Trophoblast cell (in vitro differentiated cells and primary cell): Measurements from ENCODE around the gene NDUFB5.

ENCODE experiments used
- DNase-seq, 2 donors: peaks; one replicate each; pipeline ENCODE4 v3.0.0-alpha.2; 2016
- H2AFZ ChIP-seq: 2 replicates; pipeline ENCODE4 v1.6.1; 2013; ENCODE audit warnings: low read length, moderate library complexity, mild to moderate bottlenecking; ENCODE audit not compliant: insufficient read depth, poor library complexity
- H2AK5ac ChIP-seq: 2 replicates; pipeline ENCODE4 v1.6.1; 2013; ENCODE audit warnings: mild to moderate bottlenecking, low read length
- H2BK120ac ChIP-seq: 2 replicates; pipeline ENCODE4 v1.6.1; 2013; ENCODE audit warnings: low read length, mild to moderate bottlenecking, moderate library complexity; ENCODE audit not compliant: insufficient read depth, poor library complexity
- H2BK12ac ChIP-seq: 2 replicates; pipeline ENCODE4 v1.6.1; 2013; ENCODE audit warnings: mild to moderate bottlenecking, low read length, moderate library complexity
- H2BK5ac ChIP-seq: 2 replicates; pipeline ENCODE4 v1.6.1; 2013; ENCODE audit warnings: low read length, low read depth, moderate library complexity, mild to moderate bottlenecking; ENCODE audit not compliant: poor library complexity
- H3K14ac ChIP-seq: 2 replicates; pipeline ENCODE4 v1.6.1; 2013; ENCODE audit warnings: mild to moderate bottlenecking, low read length
- H3K18ac ChIP-seq: 2 replicates; pipeline ENCODE4 v1.6.1; 2013; ENCODE audit warnings: mild to moderate bottlenecking, low read length
- H3K23ac ChIP-seq: 2 replicates; pipeline ENCODE4 v1.6.1; 2013; ENCODE audit warnings: low read length
- H3K27ac ChIP-seq: 2 replicates; pipeline ENCODE4 v1.5.1; 2013; ENCODE audit warnings: low read depth, mild to moderate bottlenecking, inconsistent platforms, low read length, moderate library complexity
- H3K27me3 ChIP-seq: 2 replicates; pipeline ENCODE4 v1.6.1; 2013; ENCODE audit warnings: inconsistent platforms, mild to moderate bottlenecking, low read length, moderate library complexity; ENCODE audit not compliant: insufficient read depth
- H3K36me3 ChIP-seq, 2 experiments: 1 replicate in 1 of 2; 2 replicates in 1 of 2; pipeline ENCODE4 v1.6.1; 2013; ENCODE audit warnings: low read length in 2 of 2, mild to moderate bottlenecking in 2 of 2, moderate library complexity in 1 of 2; ENCODE audit not compliant: insufficient read depth in 2 of 2, control insufficient read depth in 1 of 2
- H3K4ac ChIP-seq: 2 replicates; pipeline ENCODE4 v1.6.1; 2013; ENCODE audit warnings: low read depth, mild to moderate bottlenecking, low read length, moderate library complexity
- H3K4me1 ChIP-seq, 2 experiments: 1 replicate in 1 of 2; 2 replicates in 1 of 2; pipeline ENCODE4 v1.6.1; 2013; ENCODE audit warnings: low read length in 2 of 2, mild to moderate bottlenecking in 2 of 2, moderate library complexity in 1 of 2; ENCODE audit not compliant: insufficient read depth in 2 of 2, control insufficient read depth in 1 of 2
- H3K4me2 ChIP-seq: 2 replicates; pipeline ENCODE4 v1.6.1; 2013; ENCODE audit warnings: inconsistent platforms, mild to moderate bottlenecking, low read length, moderate library complexity
- H3K4me3 ChIP-seq: 2 replicates; pipeline ENCODE4 v1.5.1; 2013; ENCODE audit warnings: mild to moderate bottlenecking, low read depth, low read length, inconsistent platforms
- H3K79me1 ChIP-seq: one replicate; pipeline ENCODE4 v1.6.1; 2013; ENCODE audit warnings: low read length
- H3K79me2 ChIP-seq: 2 replicates; pipeline ENCODE4 v1.6.1; 2013; ENCODE audit warnings: low read length, mild to moderate bottlenecking; ENCODE audit not compliant: control insufficient read depth, insufficient read depth, poor library complexity
- H3K9ac ChIP-seq: 2 replicates; pipeline ENCODE4 v1.6.1; 2013; ENCODE audit warnings: mild to moderate bottlenecking, low read length
- H3K9me3 ChIP-seq: 2 replicates; pipeline ENCODE4 v1.6.1; 2013; ENCODE audit warnings: low read depth, mild to moderate bottlenecking, control low read depth, inconsistent platforms, low read length; ENCODE audit not compliant: insufficient read depth
- H4K12ac ChIP-seq: 2 replicates; pipeline ENCODE4 v1.6.1; 2013; ENCODE audit warnings: low read depth, mild to moderate bottlenecking, low read length, moderate library complexity
- H4K8ac ChIP-seq: 2 replicates; pipeline ENCODE4 v1.6.1; 2013; ENCODE audit warnings: low read depth, mild to moderate bottlenecking, low read length, moderate library complexity
- H4K91ac ChIP-seq: one replicate; pipeline ENCODE4 v1.6.1; 2013; ENCODE audit warnings: low read depth, mild to moderate bottlenecking, low read length, moderate library complexity
- WGBS: extraction: QIAGEN DNeasy Blood & Tissue Kit; methylation state at CpG from one replicate; pipeline ENCODE4 v1.1.7; 2013; ENCODE audit warnings: missing lambda C conversion rate; ENCODE audit not compliant: insufficient read length, insufficient coverage; ENCODE audit errors: extremely low coverage; 5-methylcytosine and 5-hydroxymethylcytosine counted together

The NDUFB5 gene

GRCh38 chr3:179603831-179604230, 763 bp upstream of the NDUFB5 start:
- WGBS = no CpG with 5 or more reads among the region's 3 CpGs
- peak overlapping the region; percentile 53 for H3K4me2 ChIP-seq
- no peak overlapping the region for H3K14ac ChIP-seq

GRCh38 chr3:179606534-179607085, 2.0 kb downstream of the NDUFB5 start:
- Histone ChIP-seq H3K18ac (no peak overlapping the region), H3K4me2 (no peak overlapping the region), H3K27ac (no peak overlapping the region), H3K27me3 (no peaks in the 10 kb centered on the region), H2AFZ (no peak overlapping the region), H3K14ac (no peak overlapping the region), H3K23ac (no peak overlapping the region), H4K91ac (no peak overlapping the region), H2BK12ac (no peak overlapping the region), H3K79me2 (peaks cover 7% of the 10 kb centered on the region), H2BK120ac (no peak overlapping the region), H3K4me3 (no peak overlapping the region), H2BK5ac (no peak overlapping the region), H3K9ac (no peak overlapping the region), H4K12ac (no peak overlapping the region), H3K4me1 (peaks cover 2 to 6% of the 10 kb centered on the region in 2 experiments), H3K9me3 (no peaks in the 10 kb centered on the region), H4K8ac (no peak overlapping the region), H3K79me1 (peaks cover 4% of the 10 kb centered on the region), H2AK5ac (no peak overlapping the region), H3K36me3 (peaks cover 3 to 5% of the 10 kb centered on the region in 2 experiments), H3K4ac (no peak overlapping the region)
- no CpG with 5 or more reads among the region's 4 CpGs for WGBS
- DNase-seq = peak in 1 of 2 donors; percentile 63

More at GRCh38 chr3:179603831-179604230, 763 bp upstream of the NDUFB5 start:
- Histone ChIP-seq H3K4ac (peak overlapping the region; percentile 4), H3K27me3 (no peaks in the 10 kb centered on the region), H4K91ac (no peak overlapping the region), H3K9me3 (no peaks in the 10 kb centered on the region), H3K9ac (peak overlapping the region; percentile 96), H4K8ac (no peak overlapping the region), H2BK12ac (no peak overlapping the region), H3K79me1 (peaks cover 4% of the 10 kb centered on the region), H3K18ac (no peak overlapping the region), H3K27ac (no peak overlapping the region), H3K36me3 (peaks cover 15 to 19% of the 10 kb centered on the region in 2 experiments), H3K4me3 (peak overlapping the region; percentile 90), H2AK5ac (no peak overlapping the region), H2BK5ac (no peak overlapping the region), H3K23ac (no peak overlapping the region), H2AFZ (no peak overlapping the region), H3K79me2 (peaks cover 7% of the 10 kb centered on the region), H3K4me1 (peaks cover 2 to 6% of the 10 kb centered on the region in 2 experiments), H4K12ac (no peak overlapping the region), H2BK120ac (no peak overlapping the region)
- DNase-seq = no peak

GRCh38 chr3:179608931-179609720, 4.5 kb downstream of the NDUFB5 start:
- no peak overlapping the region for H3K14ac ChIP-seq
- no peak overlapping the region for H2AFZ ChIP-seq
- peaks cover 4% of the 10 kb centered on the region for H3K79me1 ChIP-seq
- no peak overlapping the region for H4K12ac ChIP-seq
- no peaks in the 10 kb centered on the region for H3K36me3 ChIP-seq
- no peak overlapping the region for H4K91ac ChIP-seq
- H3K4ac ChIP-seq = no peak overlapping the region
- no peak overlapping the region for H3K9ac ChIP-seq
- H3K27me3 ChIP-seq = no peaks in the 10 kb centered on the region
- H2BK12ac ChIP-seq = no peak overlapping the region
- WGBS = no CpG with 5 or more reads among the region's 6 CpGs
- DNase-seq = peak in 1 of 2 donors; percentile 9
- no peak overlapping the region for H3K18ac ChIP-seq
- no peak overlapping the region for H3K27ac ChIP-seq
- H3K9me3 ChIP-seq = no peaks in the 10 kb centered on the region
- no peak overlapping the region for H2BK5ac ChIP-seq
- no peak overlapping the region for H4K8ac ChIP-seq
- H2BK120ac ChIP-seq = no peak overlapping the region
- peaks cover 0 to 3% of the 10 kb centered on the region in 2 experiments for H3K4me1 ChIP-seq
- no peak overlapping the region for H2AK5ac ChIP-seq
- peaks cover 3% of the 10 kb centered on the region for H3K79me2 ChIP-seq
- no peak overlapping the region for H3K4me3 ChIP-seq
- H3K4me2 ChIP-seq = no peak overlapping the region
- no peak overlapping the region for H3K23ac ChIP-seq

- Histone ChIP-seq H3K18ac (no peak overlapping the region), H2AK5ac (no peak overlapping the region), H3K4me3 (no peak overlapping the region), H4K91ac (no peak overlapping the region), H3K36me3 (no peaks in the 10 kb centered on the region), H3K23ac (no peak overlapping the region), H4K8ac (no peak overlapping the region), H2AFZ (no peak overlapping the region), H3K79me2 (peaks cover 1% of the 10 kb centered on the region), H3K14ac (no peak overlapping the region), H2BK5ac (no peak overlapping the region), H4K12ac (no peak overlapping the region), H3K4me2 (no peak overlapping the region), H3K4me1 (peaks cover 0 to 3% of the 10 kb centered on the region in 2 experiments), H3K9ac (no peak overlapping the region), H3K4ac (no peak overlapping the region), H3K79me1 (no peaks in the 10 kb centered on the region), H2BK12ac (no peak overlapping the region), H3K9me3 (no peaks in the 10 kb centered on the region), H2BK120ac (no peak overlapping the region), H3K27me3 (no peaks in the 10 kb centered on the region), H3K27ac (no peak overlapping the region)
- DNase-seq = peak; percentile 64 to 84
- no CpG with 5 or more reads among the region's 4 CpGs for WGBS
Observed at GRCh38 chr3:179610066-179610465, 5.5 kb downstream of the NDUFB5 start.
